Brain pericyte (primary cell): ENCODE results near the gene SFSWAP.
"Not testable (repeated sequence)": the region's sequence is repeated elsewhere in the genome, so short reads cannot be mapped to it uniquely, and the experiment has no call there.

ENCODE experiments used
- DNase-seq: peaks from one replicate; pipeline ENCODE4 v3.0.0-alpha.2; 2012; ENCODE audit warnings: low read depth, low spot score

Gene SFSWAP

DNA sequence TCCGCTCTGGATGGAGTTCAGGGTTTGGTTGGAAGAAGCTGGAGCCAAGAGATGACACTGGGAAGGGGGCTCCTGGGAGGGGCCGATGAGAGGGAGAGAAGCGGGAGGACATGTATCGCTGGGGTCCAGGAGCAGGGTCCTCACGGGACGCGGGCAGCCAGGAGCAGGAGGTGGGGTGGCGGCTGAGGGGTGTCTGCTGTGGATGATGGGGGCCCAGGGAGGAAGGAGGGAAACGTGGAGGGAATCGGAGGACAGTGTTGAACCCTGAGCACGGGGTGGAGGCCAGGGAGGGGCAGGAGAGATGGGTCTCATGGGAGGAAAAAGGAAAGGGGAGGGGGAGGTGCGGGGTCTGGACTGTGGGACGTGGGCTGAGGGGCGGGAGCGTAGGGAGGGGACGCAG lies 31.7 kb upstream of the SFSWAP start:
- not testable (repeated sequence) for DNase-seq

DNA sequence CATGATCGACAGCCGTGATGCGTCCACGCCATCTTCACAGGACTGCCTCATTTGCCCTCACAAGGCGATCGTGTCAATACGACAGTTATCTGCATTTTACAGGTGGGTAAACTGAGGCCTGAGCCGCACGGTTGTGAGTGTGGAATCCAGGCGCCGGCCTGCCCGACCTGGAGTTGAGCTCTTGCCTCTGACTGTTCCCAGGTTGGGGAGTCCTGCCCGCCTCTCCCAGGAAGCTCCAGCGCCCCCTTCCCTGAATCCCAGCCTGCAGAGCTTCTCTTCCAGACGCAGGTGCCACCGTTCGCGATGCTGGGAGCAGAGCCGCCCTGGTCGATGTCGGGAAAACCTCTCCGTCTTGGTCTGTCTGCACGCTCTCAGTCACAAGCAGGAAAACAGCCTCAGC lies 31.1 kb upstream of the SFSWAP start:
- DNase-seq: not testable (repeated sequence)

DNA sequence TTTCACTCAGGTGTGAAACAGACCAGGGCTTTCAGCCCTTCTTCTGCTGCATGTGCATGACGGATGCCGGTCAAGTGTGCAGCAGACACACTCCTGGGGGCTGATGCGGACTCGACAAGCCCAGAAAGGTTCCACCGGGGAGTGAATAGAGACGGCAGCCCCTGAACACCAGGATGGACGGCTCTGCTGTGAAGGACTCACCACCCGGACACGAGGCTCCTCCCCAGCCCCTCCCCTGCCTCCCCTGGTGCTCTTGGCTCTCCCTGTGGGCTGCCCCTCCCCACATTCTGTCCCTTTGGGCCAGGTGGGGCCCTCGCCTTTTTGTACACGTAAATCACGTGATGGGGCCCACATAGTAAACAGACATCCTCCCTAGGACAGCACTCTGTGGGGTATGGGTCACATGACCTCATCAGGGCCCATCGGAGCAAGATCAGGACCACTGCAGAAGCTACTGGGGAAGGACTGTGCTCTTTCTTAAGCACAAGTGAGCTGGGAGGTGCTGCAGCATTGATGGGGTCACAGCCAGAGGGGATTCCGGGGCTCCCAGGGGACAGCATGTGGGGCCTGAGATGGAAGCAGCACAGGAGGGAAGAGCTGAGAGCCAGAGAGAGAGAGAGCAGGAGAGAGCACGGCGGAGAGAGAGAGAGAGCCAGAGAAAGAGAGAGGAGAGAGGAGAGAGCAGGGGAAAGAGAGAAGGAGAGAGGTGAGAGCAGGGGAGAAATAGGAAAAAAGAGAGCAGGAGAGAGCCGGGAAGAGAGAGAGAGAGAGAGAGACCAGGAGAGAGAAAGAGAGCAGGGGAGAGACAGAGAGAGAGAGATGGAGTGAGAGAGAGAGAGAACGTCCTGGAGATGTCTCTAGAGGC lies 30.3 kb upstream of the SFSWAP start:
- not testable (repeated sequence) for DNase-seq

DNA sequence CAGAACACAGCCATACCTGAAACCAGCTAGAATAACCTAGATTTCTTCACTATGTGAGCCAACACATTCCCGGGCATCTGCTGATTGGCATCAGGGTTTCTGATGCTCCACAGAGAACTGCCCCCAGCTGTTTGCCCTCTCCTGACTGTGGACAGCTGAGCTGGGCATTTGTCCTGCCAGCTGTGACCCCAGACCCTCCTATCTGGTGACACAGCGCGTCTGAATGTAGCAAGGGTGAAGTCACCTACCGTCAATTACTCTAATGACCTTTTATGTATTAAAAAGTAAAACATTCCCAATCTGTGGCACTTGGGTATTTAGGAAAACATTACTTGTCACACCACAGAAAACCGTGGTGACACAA lies 29.7 kb upstream of the SFSWAP start:
- DNase-seq: no peak

DNA sequence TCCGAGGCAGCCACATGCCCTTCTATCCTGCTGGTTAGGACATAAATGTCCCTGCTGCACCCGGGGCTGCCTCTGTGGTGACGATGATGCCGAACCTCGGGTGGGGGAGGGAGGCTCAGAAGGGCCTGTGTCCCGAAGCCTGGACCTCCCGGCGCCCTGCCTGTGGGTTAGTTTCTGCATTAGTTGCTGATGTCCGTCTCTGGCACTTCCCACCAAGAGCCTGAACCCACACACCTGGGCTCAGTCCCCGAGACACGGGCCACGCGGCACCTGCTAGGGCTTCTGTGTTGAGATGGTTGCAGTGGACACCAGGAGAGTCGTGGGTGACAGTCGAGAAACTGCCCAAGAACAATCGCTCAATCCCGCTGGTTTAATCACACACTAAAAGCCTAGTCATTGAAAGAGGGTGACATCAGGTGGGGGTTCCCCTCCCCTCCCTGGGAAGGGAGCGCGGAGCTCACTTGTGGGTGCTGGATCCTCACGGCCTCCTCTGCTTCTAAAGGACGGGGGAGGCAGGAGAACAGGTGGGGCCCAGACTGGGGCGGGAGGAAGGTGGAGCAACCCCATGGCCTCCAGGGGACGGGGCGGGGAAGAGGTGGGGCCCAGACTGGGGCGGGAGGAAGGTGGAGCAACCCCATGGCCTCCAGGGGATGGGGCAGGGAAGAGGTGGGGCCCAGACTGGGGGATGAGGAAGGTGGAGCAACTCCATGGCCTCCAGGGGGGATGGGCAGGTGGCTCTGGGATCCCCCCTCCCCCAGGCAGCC lies 29.0 kb upstream of the SFSWAP start:
- DNase-seq: not testable (repeated sequence)

DNA sequence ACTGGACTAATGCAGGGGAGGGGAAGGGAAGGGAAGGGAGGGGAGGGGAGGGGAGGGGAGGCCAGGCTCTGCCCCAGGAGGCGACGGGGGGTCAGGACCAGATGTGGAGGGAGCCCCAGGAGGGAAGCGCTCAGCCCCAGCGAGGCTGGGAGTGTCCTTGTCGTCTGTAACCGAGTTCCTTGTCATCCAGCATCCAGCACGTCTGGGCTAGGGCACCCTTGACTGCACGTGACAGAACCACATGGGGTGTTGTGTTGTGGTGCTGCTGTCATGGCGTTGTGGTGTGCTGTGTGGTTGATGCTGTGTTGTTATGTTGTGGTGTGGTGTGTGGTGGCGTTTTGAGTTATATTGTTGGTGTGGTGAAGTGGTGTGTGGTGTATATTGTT lies 28.4 kb upstream of the SFSWAP start:
- DNase-seq: no peak

DNA sequence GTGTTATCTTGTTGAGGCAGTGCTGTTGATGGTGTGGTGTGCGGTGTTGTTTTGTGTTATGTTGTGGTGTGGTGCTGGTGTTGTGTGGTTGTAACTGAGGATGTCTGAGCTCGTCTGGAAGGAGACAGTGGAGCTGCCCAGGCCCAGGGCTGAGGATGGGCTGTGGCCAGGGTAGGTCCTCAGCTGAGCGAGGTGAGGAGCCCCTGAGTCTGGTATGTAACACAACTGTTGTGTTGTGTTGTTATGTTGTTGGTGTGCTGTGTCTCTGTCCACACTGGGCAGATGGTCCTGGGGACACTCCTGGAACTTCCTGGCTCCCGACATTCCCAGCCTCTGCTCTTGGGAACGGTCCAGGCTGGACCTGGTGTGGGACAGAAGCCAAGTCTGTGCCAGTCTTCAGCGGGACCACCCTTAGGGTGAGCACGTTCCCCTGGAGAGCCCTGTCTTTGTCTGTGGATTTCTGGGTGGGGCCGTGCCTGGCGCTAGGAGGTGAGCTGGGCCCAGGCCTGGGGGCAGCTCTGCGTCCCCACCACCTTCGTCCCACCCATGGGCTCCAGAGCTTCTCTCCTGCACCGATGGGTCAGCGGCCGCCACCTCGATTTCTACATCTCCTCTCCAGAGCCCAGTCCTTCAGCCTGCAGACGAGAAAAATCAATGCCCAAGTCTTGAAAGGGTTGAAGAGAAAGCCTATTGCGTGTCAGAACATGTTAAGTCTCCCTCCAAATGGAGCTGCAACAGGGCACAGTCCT lies 27.4 kb upstream of the SFSWAP start:
- DNase-seq: no peak

DNA sequence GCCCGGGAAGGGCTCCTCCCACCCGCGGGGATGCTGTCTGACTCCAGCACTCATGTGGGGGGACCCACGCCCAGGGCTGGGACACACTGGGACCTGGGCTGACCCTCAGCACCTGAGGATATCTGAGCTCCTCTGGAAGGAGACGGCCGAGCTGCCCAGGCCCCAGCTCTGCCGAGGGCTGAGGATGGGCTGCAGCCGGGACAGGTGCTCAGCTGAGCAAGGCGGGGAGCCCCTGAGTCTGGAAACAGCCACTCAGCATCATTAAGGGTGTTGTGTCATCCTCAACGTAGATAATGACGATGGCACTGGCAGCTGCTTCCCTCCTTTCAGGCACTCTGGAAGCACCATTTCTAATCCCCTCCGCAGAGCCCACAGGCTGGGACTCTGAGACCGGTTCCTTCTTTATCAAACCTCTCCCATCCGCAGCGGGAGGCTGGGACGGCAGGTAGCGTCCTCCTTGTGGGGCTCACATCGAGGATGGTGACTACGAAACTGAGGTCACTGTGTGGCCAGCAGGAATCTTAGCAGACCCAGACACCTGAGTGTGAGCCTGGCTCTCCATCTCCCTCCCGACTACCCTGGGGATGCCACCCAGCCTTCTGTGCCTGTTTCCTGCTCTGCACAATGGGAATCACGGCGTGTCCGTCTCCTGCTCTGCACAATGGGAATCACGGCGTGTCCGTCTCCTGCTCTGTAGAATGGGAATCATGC lies 26.7 kb upstream of the SFSWAP start:
- no peak for DNase-seq

DNA sequence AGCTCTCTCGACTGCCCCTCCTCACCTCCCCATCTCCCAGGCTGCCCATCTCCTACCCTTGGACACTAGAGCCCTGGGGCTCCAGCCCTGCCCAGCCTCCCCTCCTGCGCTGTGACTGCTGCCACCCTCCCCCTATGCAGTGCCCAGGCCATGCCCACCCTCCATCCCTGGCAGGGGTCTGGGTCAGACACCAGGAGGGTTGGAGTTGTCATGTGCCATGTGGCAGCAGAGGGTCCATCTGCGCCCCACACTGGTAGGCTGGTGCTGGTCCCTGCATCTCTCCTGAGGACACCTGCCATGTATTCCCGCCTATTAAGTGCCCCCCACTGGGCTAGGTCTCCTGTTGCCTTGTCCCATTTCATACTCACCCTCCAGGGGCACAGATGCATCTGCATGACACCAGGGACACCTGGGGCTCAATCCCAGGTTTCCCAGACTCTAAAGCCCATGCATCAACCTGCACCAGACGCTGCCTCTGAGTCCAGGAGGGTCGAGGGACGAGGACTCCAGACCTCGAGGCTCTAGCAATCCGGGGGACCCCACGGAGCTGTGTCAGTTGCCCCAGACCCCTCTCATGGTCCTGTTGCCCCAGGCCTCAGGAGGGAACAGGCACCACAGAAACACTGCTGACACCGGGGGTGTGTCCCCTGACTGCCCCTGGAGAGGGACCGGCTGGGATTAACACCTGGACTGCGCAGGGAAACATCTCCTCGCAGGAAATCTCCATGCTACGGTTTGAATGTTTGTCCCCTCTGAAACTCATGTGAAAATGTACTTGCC lies 23.4 kb upstream of the SFSWAP start:
- DNase-seq: no peak

DNA sequence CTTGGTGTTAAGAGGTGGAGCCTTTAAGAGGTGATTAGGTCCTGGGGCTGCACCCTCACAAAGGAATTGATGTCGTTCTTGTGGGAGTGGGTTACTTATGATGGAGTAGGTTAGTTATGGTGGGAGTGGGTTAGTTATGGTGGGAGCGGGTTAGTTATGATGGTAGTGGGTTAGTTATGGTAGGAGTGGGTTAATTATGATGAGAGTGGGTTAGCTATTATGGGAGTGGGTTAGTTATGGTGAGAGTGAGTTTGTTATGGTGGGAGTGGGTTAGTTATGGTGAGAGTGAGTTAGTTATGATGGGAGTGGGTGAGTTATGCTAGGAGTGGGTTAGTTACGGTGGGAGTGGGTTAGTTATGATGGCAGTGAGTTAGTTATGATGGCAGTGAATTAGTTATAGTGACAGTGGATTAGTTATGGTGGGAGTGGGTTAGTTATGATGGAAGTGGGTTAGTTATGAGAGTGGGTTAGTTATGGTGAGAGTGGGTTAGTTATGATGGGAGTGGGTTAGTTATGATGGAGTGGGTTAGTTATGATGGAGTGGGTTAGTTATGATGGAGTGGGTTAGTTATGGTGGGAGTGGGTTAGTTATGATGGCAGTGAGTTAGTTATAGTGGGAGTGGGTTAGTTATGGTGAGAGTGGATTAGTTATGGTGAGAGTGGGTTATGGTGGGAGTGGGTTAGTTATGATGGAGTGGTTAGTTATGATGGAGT lies 22.6 kb upstream of the SFSWAP start:
- DNase-seq: no peak

DNA sequence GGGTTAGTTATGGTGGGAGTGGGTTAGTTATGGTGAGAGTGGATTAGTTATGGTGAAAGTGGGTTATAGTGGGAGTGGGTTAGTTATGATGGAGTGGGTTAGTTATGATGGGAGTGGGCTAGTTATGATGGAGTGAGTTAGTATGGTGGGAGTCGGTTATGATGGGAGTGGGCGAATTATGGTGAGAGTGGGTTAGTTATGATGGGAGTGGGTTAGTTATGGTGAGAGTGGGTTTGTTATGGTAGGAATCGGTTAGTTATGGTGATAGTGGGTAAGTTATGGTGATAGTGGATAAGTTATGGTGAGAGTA lies 22.1 kb upstream of the SFSWAP start:
- no peak for DNase-seq

DNA sequence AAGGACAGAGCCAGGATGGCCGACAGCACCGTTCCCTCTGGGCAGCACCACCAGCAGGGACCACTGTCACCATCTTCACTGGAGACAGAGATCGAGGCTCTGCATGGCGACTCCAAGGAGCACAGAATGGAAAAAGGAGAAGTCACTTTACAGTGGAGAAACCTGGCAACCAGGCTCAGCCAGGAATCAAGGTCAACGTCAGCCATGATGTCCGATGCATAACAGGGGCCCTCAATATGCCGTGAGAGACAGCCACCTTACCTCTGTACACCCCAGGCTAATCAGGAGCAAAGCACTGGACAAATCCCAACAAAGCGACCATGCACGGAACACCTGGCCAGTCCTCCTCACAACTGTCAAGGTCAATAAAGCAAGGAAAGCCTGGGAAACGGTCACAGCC lies 20.6 kb upstream of the SFSWAP start:
- DNase-seq: no peak

DNA sequence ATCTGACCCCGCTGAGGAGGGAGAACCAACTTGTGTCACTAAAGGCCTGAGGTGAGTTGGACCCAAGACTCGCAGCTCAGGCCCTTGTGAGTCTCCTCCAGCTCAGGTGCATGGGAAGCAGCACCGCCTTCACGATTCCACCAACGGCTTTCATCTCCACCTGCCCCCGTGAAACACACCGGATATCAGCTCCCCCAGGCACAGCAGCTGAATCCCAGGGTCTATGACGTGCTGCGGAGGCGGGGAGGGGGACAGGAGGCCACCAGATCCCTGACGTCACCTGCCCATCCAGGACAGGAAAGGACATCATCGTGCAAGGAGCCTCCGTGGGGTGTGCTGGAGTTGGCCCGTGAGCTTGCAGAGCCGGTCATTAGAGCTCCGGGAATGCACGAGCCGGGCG lies 18.5 kb upstream of the SFSWAP start:
- no peak for DNase-seq

DNA sequence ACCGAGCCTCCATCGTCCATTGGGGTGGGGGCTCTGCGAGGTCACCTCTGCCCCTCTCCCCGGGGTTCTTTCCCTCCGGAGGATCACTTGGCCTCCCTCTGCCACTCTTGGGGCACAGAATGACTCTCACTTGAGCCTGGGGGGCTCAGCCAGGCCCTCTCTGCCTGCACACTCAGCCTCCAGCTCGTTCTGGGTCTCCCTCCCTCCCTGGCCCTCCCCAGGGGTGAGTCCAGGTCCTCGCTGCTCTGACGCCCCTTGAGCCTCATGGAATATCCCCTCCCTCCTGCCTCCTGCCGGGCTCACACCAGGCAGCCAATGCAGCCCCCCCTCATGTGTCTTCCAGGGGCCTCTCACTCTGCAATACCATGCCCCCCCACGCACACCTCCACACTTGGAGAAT lies 17.7 kb upstream of the SFSWAP start:
- DNase-seq: no peak

DNA sequence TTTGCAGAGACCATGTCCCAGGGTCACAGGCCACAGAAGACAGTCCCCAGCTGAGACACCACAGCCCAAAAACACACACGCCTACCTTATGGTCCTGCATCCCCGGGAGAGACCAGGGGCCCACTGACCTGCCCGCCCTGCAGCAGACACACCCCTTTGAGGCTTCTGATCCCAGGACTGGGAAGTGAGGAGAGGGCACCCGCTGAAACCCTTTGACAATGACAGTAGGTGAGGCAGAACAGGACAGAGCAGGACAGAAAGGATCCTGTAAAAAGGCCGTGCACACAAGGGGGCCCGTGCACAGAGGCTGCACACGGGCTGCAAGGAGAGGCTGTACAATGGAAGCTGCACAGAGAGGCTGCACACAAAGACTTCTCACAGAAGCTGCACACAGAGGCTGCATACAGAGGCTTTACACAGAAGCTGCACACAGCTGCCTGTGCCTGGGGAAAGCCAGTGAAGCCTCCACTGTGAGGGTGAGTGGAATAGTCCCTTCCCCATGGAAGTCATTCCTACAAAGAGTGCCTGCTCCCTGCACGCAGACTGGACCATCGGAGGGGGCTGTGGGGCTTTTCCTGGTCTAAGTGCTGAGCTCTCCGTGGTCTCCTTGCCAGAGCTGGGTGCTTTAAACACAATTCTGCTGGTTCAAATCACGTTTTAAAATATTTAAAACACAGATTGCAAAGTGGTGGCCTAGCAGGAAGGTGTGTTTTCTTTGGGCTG lies 16.6 kb upstream of the SFSWAP start:
- no peak for DNase-seq

DNA sequence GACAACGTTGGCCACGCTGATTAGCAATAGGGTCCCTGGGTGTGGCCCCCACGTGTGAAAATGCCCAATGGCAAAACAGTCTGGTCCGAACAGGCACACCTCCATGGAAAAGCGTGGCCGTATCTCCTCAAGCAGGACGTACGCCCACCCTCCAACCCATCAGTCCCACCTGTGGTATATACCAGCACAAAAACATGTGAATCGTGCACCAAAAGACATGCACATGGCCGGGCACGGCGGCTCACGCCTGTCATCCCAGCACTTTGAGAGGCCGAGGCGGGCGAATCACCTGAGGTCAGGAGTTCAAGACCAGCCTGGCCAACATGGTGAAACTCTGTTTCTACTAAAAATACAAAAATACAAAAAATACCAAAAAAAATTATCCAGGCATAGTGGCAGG lies 14.9 kb upstream of the SFSWAP start:
- DNase-seq: no peak

DNA sequence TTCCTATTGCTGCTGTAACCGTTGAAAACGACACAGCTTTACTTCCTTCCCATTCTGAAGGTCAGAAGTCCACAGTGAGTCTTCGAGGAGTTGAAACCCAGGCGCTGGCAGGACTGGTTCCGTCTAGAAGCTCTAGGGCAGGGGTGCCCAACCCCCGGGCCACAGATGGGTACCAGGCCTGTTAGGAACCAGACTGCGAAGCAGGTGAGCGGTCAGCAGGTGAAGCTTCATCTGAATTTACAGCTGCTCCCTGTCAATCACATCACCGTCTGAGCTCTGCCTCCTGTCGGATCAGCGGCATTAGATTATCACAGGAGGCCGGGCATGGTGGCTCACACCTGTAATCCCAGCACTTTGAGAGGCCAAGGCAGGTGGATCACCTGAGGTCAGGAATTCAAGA lies 12.6 kb upstream of the SFSWAP start:
- DNase-seq: no peak

DNA sequence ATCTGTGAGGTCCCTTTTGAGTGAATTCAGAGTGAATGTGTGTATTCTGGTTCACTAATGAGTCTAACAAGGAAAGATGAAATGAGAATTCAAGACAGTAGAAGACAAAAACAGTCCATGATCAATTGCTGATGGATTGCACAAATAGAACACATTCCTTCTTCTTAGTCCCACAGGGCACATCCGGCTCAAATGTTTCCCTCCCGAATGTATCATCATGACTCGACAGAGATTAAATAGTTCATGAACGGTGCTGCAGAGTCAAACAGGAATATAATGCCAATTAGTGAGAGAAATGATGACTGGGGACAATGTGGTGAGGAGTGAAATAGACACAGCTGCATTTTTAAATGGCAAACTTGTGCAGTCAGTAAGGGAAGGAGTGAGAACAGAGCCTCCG lies 11.5 kb upstream of the SFSWAP start:
- DNase-seq: no peak

DNA sequence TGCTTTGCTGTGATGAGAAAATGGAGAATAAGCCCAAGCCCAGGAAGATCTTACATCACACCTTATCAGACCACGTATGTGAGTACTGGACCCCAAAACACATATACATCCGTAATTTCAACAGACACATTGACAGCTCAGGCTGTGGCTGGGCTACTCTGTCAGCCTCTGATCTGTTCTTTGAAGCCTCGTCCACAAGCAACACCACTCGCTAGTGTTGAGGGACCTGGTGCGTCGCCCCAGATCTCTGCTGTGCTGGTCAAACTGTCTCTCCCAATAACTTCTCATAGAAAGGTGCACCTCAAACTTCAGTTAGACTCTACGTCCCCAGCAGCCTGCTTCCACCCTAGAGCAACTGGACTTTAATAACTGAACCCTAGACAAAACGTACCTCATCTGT lies 10.6 kb upstream of the SFSWAP start:
- DNase-seq: no peak
